Sigmoid colon (tissue), 7 donors: Measurements from ENCODE around the gene SLFN12L. TPM values are rescaled to one million over a fixed set of nuclear protein-coding genes. Genes with fewer than 3 reads are reported as not detected.

Experiments used
- DNase-seq: peaks from one replicate; pipeline ENCODE4 v3.0.0-alpha.2; 2019
- H3K27ac ChIP-seq, 4 donors: fragments of 200-600 bp; sonication (generic); one replicate each; pipeline ENCODE4 v1.5.1; 2016 to 2019; ENCODE audit warnings: mild to moderate bottlenecking in 1 of 4
- H3K27me3 ChIP-seq, 3 donors: fragments of 200-600 bp; sonication (generic); one replicate each; pipeline ENCODE4 v1.5.1; 2019; ENCODE audit warnings: mild to moderate bottlenecking in 1 of 3
- H3K36me3 ChIP-seq, 4 donors: fragments of 200-600 bp; sonication (generic); one replicate each; pipeline ENCODE4 v1.5.1; 2016 to 2019
- H3K4me1 ChIP-seq, 4 donors: fragments of 200-600 bp; sonication (generic); one replicate each; pipeline ENCODE4 v1.5.1; 2017 to 2019
- H3K4me3 ChIP-seq, 4 donors: fragments of 200-600 bp; sonication (generic); one replicate each; pipeline ENCODE4 v1.5.1; 2017 to 2019; ENCODE audit warnings: mild to moderate bottlenecking in 2 of 4, moderate library complexity in 1 of 4
- H3K9me3 ChIP-seq, 4 donors: fragments of 200-600 bp in 3 of 4; sonication (generic) in 3 of 4; one replicate each; pipeline versions ENCODE4 v1.5.1 to v1.6.1; 2013 to 2019
- EP300 ChIP-seq, 4 donors: sonication (generic); formaldehyde crosslinking; IDR thresholded peaks; one replicate each; pipeline ENCODE4 v1.6.1; 2017; ENCODE audit warnings: antibody characterized with exemption in 4 of 4
- POLR2A ChIP-seq, 2 donors: fragments of 450-650 bp; IDR thresholded peaks; one replicate each; pipeline ENCODE4 v1.6.1; 2016; ENCODE audit warnings: antibody characterized with exemption in 2 of 2, mild to moderate bottlenecking in 2 of 2, moderate library complexity in 2 of 2
- POLR2AphosphoS5 ChIP-seq, 4 donors: sonication (generic); formaldehyde crosslinking; IDR thresholded peaks; one replicate each; pipeline ENCODE4 v1.6.1; 2017; ENCODE audit warnings: antibody characterized with exemption in 4 of 4
- WGBS, 2 donors: extraction: QIAGEN DNeasy Blood & Tissue Kit; methylation state at CpG; one replicate each; pipeline ENCODE4 v1.1.7; 2013; 5-methylcytosine and 5-hydroxymethylcytosine counted together
- intact Hi-C: fragments of 100-400 bp; cut with DNase I; formaldehyde crosslinking; loops from one replicate; pipeline ENCODE4 v1.15.1; 2023
- polyA plus RNA-seq, 3 donors: library from polyadenylated mRNA; stranded (reverse); fragments of 200-250 nt; gene quantifications; one replicate each; pipeline ENCODE4 v1.2.3, GENCODE V29; 2013
- total RNA-seq, 4 donors: library from RNA; depleted of rRNA; stranded (reverse); fragments of >200 nt; gene quantifications; one replicate each; pipeline ENCODE4 v1.1.0, GENCODE V29; 2016
- TF ChIP-seq, protein P1 (sequence below), 4 experiments: fragments of 450-650 bp in 3 of 4; fragments of 200-600 bp in 1 of 4; IDR thresholded peaks; one replicate each; pipeline ENCODE4 v1.5.1; 2016 to 2019; ENCODE audit warnings: antibody characterized with exemption in 4 of 4, mild to moderate bottlenecking in 3 of 4, moderate library complexity in 2 of 4
- donor health status: healthy with polysubstance abuse.
- donor health status: Bipolar disorder and iron deficiency.
- donor health status: healthy.

The SLFN12L gene
- total and polyA plus RNA-seq, 7 donors: 0.27 to 1.9 (median 0.71) TPM; not detected in 2

DNA sequence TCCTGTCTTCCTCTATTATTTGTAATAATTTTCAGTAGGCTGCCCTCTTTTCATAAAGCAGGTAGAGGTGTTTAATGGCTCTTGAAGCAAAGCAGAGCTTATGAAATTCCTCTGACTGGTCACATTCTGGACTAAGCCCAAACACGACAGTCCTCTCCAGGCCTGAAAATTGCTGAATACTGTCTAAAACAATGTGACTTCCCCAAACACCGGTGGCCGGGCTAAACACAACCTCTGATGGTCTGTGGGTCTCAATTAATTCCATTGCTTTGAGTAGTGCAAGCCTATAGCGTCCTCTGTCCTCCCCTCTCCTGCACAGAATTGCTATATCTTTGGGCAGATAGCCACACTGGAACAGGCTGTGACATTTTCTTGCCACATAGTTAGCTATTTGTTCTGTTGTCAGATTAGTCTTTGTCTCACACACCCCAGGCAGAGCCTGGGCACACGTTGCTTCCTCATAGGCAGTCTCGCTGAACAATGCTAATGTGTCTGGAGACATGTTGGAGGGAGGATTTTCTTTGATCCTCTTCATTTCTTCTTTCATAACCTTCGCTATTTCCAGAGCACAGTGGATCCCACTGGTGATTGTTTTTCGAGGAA is 10.8 kb upstream of the SLFN12L start:
- H3K27me3 ChIP-seq: peaks cover 0 to 13% (median 0%) of the 10 kb centered on the region in 3 donors
- H3K4me1 ChIP-seq: no peaks in the 10 kb centered on the region
- 66 to 75% methylated on average over 8 of the region's 8 CpGs for WGBS, 2 donors
- no peak for DNase-seq
- no peak overlapping the region for H3K4me3 ChIP-seq
- intact Hi-C loops: no loop called here
- TF ChIP-seq POLR2AphosphoS5 (IDR thresholded peaks at IDR 0.05) (no peak), EP300 (IDR thresholded peaks at IDR 0.05) (no peak), POLR2A (IDR thresholded peaks at IDR 0.05) (no peak)
- TF ChIP-seq, protein P1, sequence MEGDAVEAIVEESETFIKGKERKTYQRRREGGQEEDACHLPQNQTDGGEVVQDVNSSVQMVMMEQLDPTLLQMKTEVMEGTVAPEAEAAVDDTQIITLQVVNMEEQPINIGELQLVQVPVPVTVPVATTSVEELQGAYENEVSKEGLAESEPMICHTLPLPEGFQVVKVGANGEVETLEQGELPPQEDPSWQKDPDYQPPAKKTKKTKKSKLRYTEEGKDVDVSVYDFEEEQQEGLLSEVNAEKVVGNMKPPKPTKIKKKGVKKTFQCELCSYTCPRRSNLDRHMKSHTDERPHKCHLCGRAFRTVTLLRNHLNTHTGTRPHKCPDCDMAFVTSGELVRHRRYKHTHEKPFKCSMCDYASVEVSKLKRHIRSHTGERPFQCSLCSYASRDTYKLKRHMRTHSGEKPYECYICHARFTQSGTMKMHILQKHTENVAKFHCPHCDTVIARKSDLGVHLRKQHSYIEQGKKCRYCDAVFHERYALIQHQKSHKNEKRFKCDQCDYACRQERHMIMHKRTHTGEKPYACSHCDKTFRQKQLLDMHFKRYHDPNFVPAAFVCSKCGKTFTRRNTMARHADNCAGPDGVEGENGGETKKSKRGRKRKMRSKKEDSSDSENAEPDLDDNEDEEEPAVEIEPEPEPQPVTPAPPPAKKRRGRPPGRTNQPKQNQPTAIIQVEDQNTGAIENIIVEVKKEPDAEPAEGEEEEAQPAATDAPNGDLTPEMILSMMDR (IDR thresholded peaks at IDR 0.05): no peak
- H3K27ac ChIP-seq: no peak overlapping the region
- H3K36me3 ChIP-seq: no peaks in the 10 kb centered on the region
- no peaks in the 10 kb centered on the region for H3K9me3 ChIP-seq

DNA sequence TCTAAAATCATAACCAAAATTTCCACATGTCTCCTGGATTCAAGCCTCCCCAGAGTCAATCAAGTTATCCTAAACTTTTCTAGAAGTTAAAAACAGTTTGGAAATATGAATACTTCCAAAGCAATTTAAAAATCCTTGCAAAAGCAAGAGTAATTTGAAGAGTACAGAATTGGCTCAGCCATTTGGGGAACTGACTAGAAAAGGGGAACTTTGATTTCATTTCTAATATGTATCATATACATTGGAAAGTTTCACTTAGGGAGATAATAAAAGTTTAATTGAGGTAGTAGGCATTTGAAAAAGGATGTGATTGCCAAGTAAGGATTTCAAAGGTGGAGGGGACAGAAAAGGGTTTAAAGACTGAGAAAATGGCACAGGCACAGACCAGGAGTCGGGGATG is 9.0 kb upstream of the SLFN12L start:
- H3K9me3 ChIP-seq: no peaks in the 10 kb centered on the region

DNA sequence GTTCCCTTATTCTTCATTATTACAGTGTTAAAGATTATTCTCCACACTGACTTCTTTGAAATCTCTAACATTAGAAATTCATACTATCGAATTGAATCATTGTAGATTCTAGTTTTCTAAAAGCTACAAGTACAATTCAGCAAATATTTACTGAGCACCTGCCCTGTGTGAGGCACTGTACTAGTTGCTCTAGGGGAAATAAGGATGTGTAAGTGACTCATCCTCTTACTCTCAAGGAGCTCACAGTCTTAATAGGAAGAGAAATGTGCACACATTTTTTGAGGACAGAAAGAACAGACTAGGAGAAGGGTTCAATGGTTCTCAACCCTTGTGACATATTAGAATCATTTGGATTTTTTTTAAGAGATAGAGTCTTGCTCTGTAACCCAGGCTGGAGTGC is 7.7 kb upstream of the SLFN12L start:
- Histone ChIP-seq H3K4me1 (peaks cover 0 to 10% (median 0%) of the 10 kb centered on the region in 4 donors), H3K9me3 (no peaks in the 10 kb centered on the region), H3K27me3 (peaks cover 0 to 8% (median 0%) of the 10 kb centered on the region in 3 donors), H3K36me3 (no peaks in the 10 kb centered on the region), H3K27ac (no peak overlapping the region), H3K4me3 (no peak overlapping the region)
- intact Hi-C loops: no loop called here
- no peak for DNase-seq
- WGBS, 2 donors: 40 to 91% methylated on average over 1 of the region's 1 CpG
- TF ChIP-seq EP300 (IDR thresholded peaks at IDR 0.05) (no peak), POLR2A (IDR thresholded peaks at IDR 0.05) (no peak), POLR2AphosphoS5 (IDR thresholded peaks at IDR 0.05) (no peak)
- TF ChIP-seq, protein P1 (IDR thresholded peaks at IDR 0.05): no peak

More for the DNA sequence above, 9.0 kb upstream of the SLFN12L start:
- H3K4me1 ChIP-seq: peaks cover 0 to 2% (median 0%) of the 10 kb centered on the region in 4 donors
- no peak overlapping the region for H3K27ac ChIP-seq
- no peak for TF ChIP-seq POLR2AphosphoS5 (IDR thresholded peaks at IDR 0.05)
- TF ChIP-seq EP300 (IDR thresholded peaks at IDR 0.05): no peak
- TF ChIP-seq, protein P1 (IDR thresholded peaks at IDR 0.05): no peak
- TF ChIP-seq POLR2A (IDR thresholded peaks at IDR 0.05): no peak
- intact Hi-C loops: no loop called here
- 70 to 78% methylated on average over 1 of the region's 1 CpG for WGBS, 2 donors
- H3K27me3 ChIP-seq: peaks cover 0 to 12% (median 0%) of the 10 kb centered on the region in 3 donors
- no peak overlapping the region for H3K4me3 ChIP-seq
- no peak for DNase-seq
- H3K36me3 ChIP-seq: no peaks in the 10 kb centered on the region

DNA sequence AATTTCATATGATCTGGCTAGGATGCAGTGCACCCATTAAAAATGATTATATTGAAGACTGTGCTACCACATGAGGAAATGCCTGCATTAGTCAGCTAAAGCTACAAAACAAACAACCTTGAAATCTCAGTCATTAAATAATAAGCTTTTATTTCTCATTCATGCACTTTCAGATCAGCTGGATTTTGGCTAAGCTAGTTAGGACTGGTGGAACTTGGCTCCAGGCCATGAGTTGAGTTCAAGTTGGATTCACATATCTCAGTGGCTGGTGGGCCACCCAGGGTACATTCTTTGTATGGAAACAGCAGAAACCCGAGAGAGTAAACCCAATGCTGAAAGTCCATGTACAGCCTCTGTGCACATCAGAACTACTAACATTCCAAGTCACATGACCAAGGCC is 6.4 kb upstream of the SLFN12L start:
- H3K27me3 ChIP-seq: peaks cover 0 to 4% (median 0%) of the 10 kb centered on the region in 3 donors
- peaks cover 0 to 21% (median 0%) of the 10 kb centered on the region in 4 donors for H3K4me1 ChIP-seq
- 76 to 78% methylated on average over 1 of the region's 1 CpG for WGBS, 2 donors
- H3K27ac ChIP-seq: no peak overlapping the region
- H3K9me3 ChIP-seq: no peaks in the 10 kb centered on the region
- TF ChIP-seq, protein P1 (IDR thresholded peaks at IDR 0.05): no peak
- TF ChIP-seq EP300 (IDR thresholded peaks at IDR 0.05) (no peak), POLR2A (IDR thresholded peaks at IDR 0.05) (no peak)
- intact Hi-C loops: no loop called here
- DNase-seq: no peak
- H3K4me3 ChIP-seq: no peak overlapping the region
- no peaks in the 10 kb centered on the region for H3K36me3 ChIP-seq

DNA sequence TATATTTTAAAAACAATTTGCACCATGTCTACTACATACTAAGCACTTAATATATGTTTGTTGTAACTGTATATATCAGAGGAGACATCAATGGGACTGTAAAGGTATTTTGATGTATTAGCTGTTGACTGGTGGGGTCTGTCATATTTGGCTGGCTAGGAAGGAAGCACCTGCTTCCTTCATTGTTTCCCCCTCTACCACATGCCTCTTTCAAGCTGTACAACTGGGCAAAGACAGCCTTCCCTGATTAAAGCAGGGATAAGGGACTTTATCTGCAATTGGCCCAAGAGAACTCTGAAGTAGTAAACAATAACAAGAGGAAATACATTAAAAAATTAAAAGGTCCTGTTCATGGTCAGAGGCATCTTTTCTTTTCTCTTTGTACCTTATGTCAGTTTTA is 5.5 kb upstream of the SLFN12L start:
- DNase-seq: no peak
- H3K4me1 ChIP-seq: peaks cover 0 to 22% (median 0%) of the 10 kb centered on the region in 4 donors
- intact Hi-C loops: no loop called here
- H3K36me3 ChIP-seq: no peaks in the 10 kb centered on the region
- H3K9me3 ChIP-seq: no peaks in the 10 kb centered on the region
- peaks cover 0 to under 1% (median 0%) of the 10 kb centered on the region in 3 donors for H3K27me3 ChIP-seq
- TF ChIP-seq, protein P1 (IDR thresholded peaks at IDR 0.05): no peak
- TF ChIP-seq EP300 (IDR thresholded peaks at IDR 0.05) (no peak), POLR2AphosphoS5 (IDR thresholded peaks at IDR 0.05) (no peak), POLR2A (IDR thresholded peaks at IDR 0.05) (no peak)
- H3K4me3 ChIP-seq: no peak overlapping the region
- H3K27ac ChIP-seq: no peak overlapping the region
